Measurements from ENCODE around the gene THADA.

The THADA gene

DNA sequence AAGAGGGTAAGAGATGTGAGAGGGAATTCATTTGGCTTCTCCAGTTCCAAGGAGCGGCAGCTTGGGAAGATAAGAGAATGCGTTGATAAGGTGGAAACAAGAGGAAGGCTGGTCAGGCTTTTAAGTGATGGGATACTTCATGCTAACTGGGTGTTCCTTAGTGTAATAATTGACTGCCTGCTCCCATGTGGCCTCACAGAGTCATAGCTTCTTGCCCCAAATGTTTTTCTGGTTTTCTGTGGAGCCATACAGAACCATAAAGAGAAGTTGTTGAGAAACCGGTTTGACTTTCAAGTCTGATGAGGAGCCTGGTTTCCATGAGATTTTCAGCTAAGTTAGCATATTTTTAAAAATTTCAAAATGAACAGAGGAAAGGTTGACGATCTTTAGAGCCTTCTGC is 272.0 kb downstream of the THADA start:
- DNase-seq (ENCODE audit: low read depth): no peak

DNA sequence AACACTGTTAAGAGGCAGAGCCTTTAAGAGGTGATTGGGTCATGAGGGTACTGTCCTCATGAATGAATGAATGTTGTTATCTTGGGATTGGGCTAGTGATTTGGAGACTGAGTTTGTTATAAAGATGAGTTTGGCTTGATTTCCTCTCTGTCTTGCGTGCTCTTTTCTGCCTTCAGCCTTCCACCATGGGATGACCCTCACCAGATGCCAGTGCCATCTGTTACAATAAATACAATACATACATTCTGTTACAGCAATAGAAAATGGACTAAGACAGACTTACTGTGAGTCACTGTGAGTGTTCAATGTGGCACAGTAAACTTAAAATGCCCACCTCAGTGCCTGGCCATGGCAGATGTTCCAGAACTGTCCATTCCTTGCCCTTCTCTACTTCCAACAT is 274.4 kb downstream of the THADA start:
- DNase-seq (ENCODE audit: low read depth): no peak

DNA sequence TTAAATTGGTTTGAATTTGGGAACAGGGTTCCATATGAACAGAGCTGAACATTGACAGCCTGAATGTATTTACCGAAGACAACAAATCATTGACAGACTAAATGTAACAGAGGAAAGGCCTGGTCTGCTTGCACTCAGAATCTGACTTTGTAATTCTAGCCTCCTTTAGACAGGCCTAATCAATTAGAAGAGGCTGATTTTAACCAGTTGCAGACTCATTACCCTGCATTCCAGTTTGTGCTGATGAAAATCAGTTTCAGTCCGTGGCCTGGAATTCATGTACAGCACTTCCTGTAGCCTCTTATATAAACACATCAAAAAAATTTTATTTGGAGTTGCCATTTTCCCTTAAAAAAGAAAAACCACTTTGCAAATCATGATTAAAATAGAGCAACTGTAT is 276.3 kb downstream of the THADA start:
- no peak for DNase-seq (ENCODE audit: low read depth)

DNA sequence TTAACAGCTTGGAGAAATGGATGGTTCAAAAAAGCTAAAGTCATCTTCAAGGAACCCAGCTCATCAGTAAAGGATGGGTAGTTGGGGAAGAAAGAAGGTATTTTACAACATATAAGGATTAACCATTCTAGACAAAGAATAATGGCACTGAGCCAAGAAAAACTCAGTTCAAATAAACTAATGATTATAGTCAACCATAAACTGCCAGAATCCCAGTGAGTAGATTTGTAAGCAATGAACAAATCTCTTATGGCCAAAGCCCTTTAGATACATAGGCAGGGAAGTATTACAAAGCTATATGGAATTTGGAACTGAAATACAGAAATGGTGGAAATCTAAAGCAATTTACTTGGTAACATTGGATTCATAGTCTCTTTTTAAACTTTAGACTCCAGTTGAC is 277.0 kb downstream of the THADA start:
- DNase-seq (ENCODE audit: low read depth): no peak

DNA sequence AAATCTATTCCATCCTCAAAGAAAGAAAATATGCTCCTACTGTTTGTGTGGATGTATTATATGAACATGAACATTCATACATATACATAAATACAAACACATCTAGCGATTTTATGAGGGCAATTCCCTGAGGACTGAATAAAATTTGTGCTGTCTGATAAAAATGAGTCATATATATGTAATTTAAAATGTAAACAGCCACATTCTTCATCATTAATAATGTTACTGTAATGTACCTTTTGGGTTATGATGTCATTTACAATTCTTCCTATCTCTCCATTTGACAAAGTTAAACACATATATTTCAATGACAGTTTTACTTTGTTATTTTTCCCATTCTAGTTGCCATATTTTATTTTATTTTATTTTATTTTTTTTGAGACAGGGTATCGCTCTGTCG is 278.2 kb downstream of the THADA start:
- DNase-seq (ENCODE audit: low read depth): no peak

DNA sequence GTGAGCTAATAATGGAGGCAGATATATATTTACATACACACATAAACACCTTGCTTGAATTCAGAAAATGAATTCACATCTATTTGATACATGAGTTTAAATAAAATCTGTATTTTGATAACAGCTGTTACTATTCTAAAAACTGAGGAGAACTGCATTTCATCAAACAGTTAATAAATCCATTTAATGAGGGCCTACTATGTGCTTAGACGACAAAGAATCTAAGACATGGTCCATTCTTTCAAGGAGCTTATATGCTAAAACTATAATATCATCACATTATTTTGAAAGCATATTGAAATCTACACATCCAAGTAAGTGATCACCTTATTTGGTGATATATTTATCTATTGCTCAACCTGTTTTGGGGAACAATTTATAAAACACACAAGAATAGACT is 278.6 kb downstream of the THADA start:
- DNase-seq (ENCODE audit: low read depth): no peak

DNA sequence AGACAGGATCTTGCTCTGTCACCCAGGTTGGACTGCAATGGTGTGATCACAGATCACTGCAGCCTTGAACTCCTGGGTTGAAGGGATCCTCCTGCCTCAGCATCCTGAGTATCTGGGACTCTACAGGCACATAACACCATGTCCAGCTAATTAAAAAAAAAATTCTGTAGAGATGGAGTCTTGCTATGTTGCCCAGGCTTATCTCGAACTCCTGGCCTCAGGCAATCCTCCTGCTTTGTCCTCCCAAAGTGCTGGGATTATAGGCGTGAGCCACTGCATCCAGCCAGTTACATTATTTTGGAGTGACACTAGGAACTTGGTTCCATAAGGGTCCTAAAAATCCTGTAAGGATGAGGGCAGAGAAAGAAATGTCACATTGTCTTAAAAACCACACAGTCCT is 280.4 kb downstream of the THADA start:
- DNase-seq (ENCODE audit: low read depth): no peak

DNA sequence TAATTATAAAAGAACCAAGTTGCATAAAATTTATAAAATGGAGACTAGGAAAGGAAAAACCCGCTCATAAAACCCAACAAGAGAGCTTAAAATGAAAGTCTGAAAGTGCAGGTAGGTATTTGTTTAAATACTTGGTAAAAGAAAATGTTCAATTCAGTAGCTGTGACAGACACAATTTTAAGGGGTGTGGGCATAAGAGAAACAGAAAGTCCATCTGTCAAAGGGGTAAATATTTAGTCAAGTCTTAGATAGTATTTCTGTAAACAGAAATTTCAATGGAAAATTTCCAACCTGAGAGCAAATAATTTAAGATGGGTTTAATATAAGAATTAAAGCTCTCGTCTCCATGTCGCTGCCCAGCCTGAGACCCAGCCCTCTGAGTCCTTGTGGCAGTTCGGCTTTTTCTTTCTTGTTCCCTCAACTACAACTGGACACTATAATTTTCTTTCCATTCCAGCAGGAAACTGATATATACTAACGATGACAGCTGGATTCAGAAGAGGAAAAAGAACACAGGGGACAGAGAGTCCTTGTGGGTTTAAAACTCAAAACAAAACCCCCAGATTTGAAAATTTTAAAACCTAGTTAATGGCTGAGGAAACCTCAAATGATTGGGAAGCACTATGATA is 281.4 kb downstream of the THADA start:
- no peak for DNase-seq (ENCODE audit: low read depth)

DNA sequence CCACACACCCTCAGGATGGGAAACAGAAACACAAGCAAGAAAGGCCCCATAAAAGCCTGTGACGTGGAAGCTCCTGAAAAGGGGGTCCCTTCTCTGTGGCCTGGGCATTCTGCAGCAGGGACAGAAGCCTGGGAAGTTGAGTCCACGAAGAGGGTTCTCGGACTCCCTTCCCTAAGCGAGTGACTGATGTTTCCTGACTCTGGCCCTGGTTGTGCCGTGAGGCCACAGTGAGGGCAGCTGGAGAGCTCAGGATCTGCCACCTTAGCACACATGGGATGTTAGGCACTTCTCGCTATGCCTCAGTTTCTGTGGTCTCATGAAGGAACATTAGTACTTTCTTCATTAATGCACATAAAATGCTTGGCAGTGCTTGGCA is 282.2 kb downstream of the THADA start:
- DNase-seq (ENCODE audit: low read depth): no peak

DNA sequence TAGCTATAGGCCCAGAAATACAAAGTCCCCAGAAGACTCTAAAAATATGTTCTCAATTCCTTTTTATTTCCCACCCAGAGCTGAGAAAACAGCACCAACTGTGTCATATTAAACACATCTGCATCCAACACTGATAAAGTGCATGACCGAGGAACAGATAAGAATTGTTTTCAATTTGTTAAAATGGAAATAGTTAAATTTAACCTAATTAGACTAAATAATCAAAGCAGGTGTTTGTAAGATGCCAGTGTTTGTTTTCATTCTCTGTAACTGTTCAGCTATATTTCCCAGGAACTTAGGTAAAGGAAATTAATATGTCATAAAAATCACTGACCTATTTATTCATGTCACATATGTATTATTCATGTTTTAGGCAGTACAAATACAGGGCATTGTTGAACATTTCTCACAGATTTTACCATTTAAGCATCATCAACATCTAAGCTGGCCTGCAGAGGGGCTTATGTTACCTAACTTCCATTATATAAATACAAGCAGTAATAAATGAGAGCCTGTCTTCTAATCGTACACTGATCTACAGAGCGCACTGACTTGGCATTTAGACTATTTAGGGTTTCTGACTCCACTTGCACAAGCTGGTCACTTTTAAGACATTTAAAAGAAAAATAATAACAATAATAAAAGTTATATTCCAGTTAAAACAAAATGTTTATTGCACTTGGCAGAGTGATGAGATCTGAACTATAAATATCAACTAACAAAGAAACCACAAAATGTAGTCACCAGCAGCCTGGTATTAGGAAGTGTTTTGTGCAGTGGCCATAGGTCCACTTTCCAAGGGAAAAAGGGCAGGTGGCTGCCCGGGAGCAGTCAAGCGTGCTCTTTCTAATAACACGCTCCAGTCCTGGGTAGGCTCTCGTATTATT is 282.8 kb downstream of the THADA start:
- DNase-seq (ENCODE audit: low read depth): no peak

DNA sequence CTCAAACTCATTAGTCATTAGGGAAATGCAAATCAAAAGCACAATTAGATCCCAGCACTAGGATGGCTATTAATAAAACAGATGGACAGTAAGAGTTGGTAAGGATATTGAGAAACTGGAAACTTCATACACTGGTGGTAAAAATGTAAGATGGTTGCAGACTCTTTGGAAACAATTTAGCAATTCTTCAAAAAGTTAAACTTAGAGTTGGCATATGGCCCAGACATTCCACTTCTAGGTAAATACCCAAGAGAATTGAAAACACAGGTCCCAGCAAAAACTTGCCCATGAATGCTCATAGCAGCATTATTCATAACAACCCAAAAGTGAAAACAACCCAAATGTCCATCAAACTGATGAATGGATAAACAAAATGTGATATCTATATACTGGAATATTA is 284.6 kb downstream of the THADA start:
- DNase-seq (ENCODE audit: low read depth): no peak

DNA sequence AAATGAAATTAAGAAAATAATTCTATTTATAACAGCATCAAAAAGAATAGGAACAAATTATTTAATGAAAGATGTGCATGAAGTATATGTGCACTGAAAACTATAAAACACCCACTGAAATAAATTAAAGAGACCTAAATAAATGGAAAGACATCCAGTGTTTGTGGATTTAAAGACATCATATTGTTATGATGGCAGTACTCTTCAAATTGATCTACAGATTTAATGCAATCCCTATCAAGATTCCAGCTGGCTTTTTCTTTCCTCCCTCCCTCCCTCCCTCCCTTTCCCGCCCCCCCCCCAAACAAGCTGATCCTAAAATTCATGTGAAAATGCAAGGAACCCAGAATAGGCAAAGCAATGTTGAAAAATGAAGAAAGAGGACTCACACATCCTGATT is 285.9 kb downstream of the THADA start:
- no peak for DNase-seq (ENCODE audit: low read depth)

DNA sequence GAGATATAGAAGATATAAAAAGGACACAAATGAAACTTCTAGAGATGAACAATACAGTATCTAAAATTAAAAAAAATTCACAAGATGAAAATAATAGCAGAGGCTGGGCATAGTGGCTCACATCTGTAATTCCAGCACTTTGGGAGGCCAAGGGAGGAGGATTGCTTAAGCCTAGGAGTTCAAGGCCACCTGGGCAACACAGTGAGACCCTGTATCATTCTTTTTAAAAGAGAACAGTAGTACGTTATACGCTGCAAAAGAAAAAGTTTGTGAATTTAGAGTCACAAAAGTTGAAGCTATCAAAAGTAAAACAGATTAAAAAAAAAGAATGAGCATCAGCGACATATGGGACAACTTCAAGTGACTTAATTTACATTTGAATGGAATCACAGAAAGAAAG is 287.9 kb downstream of the THADA start:
- no peak for DNase-seq (ENCODE audit: low read depth)

DNA sequence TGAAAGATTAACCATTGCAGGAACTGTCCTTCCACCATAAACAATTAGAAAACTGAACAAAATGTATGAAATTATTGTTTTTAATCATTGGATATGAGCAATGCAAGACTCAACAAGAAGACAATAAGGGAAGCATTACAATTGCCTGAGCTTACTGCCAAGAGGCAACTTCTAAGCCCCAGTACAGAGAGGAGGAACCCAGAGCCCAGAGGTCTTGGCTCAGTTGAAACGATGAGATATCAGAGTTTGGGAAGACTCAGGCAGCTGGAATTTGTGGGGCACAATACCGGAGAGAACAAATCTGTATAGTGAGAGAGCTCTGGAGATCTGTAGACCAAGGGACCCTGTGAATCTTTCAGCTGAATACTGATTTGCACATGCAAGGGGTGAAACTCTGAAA is 288.8 kb downstream of the THADA start:
- DNase-seq (ENCODE audit: low read depth): no peak

DNA sequence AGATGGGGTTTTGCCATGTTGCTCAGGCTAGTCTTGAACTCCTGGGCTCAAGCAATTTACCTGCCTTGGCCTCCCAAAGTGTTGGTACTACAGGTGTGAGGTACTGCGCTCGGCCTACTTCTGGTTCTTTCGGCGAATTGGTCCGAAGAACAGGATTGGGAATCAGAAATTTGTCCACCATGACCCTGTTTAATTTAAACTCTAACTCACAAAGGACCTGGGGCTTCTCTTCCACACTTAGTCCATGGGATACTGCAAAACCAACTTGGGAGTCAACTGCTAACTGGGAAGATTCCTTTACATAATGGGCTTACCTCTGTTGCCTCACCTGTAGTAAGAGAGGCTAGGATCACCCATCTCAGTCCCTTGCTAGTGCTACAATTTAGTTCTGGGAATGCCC is 289.6 kb downstream of the THADA start:
- no peak for DNase-seq (ENCODE audit: low read depth)

DNA sequence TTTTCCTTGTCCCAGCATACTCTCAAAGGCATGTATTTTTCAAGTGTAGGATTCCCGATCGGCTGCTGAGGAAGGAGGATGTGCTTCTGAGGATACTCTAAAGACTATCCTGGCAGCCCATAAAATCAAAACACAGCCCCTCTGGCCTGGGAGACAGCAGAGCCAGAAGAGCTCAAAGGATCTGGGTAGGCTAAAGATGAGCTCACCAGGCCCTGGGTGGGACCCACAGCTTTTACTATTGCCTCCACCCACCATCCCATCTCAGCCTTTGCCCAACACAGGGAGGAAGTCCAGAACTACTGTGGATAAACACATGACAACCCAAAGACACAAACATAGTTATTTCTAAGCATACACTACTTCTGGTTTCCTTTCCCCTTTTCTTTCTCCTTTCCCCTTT is 290.3 kb downstream of the THADA start:
- no peak for DNase-seq (ENCODE audit: low read depth)

DNA sequence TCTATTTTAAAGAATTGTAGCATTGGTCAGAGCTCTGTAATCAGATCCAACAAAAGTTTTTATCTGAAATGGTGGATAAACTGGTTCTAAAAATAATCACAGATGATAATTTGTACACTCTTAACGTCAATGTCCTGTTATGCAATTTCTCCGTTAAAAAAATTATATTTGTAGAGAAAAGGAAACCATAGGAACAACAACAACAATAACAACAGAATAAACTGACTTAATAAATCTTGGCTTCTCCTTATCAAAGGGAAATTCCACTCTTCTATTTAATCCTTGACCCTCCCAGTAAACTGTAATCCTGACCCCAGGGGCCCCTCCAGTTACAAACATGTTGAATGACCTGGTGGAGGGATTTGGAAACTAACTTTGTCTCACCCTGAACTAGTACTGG is 290.8 kb downstream of the THADA start:
- no peak for DNase-seq (ENCODE audit: low read depth)

DNA sequence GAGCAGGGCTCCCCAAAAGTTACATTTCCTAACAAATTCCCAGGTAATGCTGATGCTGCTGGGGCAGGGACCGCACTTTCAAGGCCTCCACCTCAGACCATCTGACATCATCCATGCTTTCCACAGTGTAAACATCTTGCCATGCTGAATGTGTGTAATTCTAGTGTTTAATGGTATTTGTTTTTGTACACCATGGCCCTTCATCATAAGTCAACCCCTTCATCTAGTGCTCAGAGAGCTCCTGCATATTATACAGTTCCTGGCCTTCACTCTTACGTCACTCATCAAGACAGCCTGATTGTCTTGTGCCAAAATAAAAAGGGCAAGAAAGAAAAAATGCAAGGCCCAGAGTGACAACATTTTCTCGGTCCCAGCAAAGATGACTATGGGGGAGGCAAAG is 291.9 kb downstream of the THADA start:
- no peak for DNase-seq (ENCODE audit: low read depth)

DNA sequence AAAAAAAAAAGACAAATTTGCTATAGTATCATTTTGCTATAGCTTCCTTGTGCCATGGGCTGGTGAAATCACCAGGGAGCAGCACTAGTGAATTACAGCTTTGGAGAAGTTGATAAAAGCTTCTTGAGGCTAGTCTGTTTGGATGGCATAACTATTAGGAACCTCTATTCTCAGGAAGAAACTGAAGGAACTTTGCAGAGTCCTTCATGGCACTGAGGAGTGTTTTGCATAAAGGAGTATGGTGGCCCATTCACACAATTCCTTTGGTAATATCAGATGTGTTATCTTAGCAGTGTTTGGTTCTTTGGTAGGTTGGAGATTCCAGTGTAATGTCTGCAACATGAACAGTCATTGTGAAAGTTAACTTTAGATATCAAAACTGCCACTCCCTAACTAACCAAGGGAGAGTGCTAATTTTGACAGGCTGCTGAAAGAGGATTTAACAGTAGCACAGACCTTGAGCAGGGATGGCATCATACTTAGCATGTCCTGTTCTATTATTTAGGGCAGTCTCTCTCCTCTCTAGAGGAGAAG is 292.8 kb downstream of the THADA start:
- no peak for DNase-seq (ENCODE audit: low read depth)

DNA sequence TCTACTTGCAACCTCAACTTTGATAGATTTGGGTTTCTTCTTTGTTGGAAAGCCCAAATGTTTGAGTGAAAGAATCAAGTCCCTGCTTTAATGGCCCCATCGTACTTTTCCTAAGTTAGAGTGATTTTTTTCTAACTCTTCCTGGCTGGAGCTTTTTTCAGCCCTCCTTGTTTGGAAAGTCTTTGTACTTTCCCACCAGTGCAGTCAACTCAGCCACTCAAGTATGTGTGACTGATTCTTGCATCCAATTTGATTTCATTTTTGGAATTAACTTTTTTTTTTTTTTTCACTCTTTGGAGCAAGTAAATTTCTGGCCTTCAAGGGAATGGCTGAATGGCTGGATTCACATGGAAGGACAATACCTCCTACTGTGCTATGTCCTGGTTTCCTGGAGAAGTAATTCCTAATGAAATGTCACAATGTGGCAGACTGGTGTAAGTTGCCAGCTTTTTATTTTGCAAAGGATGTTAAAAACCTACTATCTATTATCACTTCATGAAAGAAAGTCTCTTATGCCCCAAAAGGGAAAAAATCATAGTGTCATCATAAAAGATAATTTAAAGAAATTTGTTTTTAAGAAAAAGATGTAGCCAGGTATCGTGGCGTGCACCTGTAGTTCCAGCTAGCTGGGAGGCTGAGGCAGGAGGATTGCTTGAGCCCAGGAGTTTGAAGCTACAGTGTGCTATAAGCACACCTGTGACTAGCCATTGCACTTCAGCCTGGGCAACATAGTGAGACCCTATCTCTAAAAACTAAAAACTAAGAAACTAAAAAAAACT is 293.5 kb downstream of the THADA start:
- DNase-seq (ENCODE audit: low read depth): no peak

DNA sequence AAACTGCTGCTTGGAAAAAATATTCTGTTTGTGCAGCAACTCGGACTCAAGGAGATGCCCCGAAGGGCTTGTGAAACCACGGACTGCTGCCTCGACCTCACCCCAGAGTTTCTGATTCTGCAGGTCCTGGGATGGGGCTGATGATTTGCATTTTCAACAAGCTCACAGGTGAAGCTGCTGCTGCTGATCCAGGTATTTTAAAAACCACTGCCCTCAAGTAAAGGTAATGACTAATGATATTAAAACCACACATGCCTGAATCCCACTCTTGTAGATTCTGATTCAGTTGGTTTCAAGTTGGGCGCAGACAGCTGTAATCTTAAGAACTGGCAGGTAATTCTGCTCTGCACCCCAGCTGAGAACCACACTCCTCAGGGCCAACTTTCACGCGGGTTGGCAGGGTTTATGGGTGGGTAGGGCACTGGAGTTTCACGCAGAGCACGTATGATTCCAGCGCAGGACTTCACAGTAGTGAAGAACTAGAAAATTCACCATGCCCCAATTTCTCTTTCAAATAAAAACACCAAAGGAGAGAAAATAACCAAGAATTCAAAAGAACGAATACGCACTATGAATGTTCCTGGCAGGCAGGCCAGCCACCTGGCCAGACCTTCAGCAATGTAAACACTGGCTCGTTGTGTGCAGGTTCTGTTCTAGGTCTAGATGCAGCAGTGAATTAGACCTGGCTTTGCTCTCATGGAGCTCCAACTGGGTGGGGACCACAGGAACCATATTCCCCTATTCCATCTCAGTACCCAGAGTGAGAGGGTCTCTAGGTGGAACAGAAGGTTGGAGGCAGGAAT is 294.9 kb downstream of the THADA start:
- no peak for DNase-seq (ENCODE audit: low read depth)

DNA sequence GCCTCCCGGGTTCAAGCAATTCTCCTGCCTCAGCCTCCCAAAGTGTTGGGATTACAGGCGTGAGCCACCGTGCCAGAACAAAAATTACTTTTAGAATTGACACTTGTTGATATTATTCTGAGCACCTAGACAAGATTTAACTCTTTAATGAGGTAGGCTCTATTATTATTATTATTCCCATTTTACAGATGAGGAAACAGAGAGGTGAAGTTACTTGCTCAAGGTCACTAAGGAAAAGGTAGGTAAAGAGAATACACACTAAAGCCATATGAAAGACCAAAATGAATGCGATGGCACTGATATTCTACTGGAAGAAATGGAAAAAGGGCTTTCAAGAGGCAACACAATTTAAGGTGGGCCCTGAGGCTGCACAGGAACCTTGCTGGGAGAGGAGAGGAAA is 295.6 kb downstream of the THADA start:
- no peak for DNase-seq (ENCODE audit: low read depth)
